ENCODE data around the gene SUMF1.

SUMF1 gene

GRCh38 chr3:4497005-4497692, 30.1 kb upstream of the SUMF1 start:
- DNase-seq, result no peak

GRCh38 chr3:4496087-4496452, 29.0 kb upstream of the SUMF1 start:
- DNase-seq, result no peak

- no peak for DNase-seq
Measured at GRCh38 chr3:4495294-4496086, 28.4 kb upstream of the SUMF1 start.

- DNase-seq, result no peak
Measured at GRCh38 chr3:4494895-4495264, 27.8 kb upstream of the SUMF1 start.

DNA sequence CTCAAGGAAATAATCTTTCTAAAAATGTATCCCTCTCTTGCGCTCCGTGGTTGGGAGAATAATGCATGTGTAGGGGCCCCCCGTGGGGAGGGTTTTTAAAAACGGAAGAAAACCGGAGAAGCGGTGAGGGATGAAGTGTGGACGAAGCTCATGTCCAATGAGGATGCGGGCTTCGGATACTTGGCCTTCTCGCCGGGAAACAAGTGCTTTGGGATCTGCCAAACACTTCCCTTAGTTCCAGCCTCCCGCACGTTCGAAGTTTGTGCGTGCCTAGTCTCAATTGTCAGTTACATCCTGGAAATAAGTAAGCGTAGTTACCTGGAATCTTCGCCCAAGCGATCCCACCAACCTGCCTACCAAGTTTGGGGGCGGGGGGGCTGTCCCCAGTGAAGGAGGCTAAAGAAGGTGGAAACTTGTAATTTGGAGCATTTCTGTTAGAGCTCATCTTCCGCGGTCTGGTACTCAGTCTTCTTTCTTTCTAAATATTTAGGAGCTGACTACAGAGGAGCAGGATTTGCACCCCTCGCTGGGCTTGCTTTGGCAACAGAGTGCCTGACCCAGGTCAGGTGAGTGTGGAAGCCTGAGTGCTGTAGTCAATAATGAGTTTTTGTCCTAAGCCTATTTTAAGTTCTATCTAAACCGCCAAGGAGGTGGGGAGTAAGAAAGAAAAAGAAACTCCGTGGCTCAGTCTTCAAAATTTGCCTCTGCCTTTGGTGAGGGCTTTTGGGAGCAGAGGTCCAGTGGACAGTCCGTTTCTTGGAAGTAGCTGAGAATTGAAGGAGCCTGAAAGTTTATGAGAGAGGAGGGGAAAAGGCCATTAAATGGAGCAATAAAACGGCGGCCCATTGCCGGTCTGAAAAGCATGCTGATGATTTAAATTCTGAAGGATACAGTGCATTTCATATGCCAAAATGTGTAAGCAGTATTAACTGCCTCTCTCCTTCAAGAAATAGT, 27.1 kb upstream of the SUMF1 start:
- DNase-seq, result no peak

GRCh38 chr3:4493014-4493940, 26.2 kb upstream of the SUMF1 start, which contains the start of gene ITPR1:
TSS of gene ITPR1 (plus strand) at chr3:4493348. CDS start at chr3:4516492, 23,144 bp downstream.
- DNase-seq, result peak; percentile 99

GRCh38 chr3:4492208-4493013, 25.3 kb upstream of the SUMF1 start:
- peak; percentile 40 for DNase-seq

GRCh38 chr3:4491855-4492207, 24.8 kb upstream of the SUMF1 start:
- no peak for DNase-seq

- DNase-seq, result no peak
Measured at GRCh38 chr3:4478261-4478660, 11.2 kb upstream of the SUMF1 start.

DNA sequence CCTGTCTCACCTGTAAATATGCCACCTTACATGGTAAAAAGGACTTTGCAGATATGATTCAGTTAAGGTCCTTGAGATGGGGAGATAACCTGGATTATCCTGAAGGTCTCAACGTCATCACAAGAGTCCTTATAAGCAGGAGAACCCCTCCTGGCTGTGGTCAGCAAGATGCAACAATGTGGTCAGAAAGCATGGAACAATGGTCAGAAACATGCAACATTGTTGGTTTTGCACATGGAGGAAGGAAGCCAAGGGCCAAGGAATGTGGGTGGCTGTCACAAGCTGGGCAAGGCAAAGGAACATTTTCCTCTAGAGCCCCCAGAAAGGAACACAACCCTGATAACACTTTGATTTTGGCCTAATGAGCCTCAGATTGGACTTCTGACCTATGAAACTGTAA, 9.4 kb upstream of the SUMF1 start:
- no peak for DNase-seq

GRCh38 chr3:4475804-4476203, 8.7 kb upstream of the SUMF1 start:
- no peak for DNase-seq

DNA sequence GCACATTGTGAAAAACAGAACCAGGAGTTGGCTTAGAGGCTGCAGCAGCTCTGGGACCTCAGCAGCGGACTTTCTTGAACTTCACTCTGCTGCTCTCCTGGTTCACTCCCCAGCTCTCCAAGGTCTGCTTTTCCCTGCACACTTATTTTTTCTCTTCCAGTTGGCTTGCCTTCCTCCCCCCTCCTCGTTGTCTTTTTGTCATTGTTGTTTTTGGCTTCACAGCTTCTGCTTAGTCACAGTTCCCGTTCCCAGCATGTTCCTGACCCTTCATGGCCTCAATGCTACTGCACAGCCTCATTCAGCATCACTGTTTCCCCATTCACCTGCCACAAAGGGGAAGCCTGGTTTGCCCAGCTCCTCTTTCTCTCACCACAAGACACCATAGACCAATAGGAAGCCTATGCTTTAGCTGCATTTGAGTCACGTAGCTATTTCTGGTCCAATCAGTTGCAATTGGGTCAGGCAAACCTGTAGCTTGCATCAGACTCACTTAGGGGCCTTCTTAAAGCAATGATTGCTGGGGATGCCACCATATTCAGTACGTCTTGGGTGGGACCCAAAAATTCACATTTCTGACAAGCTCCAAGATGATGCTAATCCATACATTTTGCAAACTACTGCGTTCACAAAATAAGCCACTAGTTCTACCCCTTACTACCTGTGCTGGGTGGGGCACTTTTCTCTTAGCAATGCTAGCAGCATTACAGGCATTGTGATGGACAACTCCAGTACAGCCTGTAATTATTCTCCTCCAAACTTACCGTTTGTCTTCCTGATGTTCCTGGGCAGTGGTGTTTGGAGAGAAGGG, 7.8 kb upstream of the SUMF1 start:
- DNase-seq, result no peak

DNA sequence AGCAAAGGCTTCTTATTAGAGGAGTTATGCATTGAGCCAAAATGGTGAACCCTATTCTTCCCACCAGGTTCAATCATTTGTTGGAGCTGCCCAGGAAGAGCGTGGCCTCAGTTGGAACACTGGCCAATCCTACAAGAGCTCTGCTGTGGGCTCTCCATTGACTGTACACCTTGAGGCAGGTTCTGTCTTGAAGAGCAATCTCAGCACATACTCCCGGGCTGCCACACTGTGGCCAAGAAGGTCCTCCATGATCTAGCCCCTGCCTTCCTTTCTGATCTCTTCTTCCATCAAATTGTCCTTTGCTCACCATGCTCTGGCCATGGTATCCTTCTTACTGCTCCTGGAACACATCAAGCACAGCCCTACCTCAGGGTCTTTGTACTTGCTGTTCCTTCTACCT, 5.7 kb upstream of the SUMF1 start:
- no peak for DNase-seq

DNA sequence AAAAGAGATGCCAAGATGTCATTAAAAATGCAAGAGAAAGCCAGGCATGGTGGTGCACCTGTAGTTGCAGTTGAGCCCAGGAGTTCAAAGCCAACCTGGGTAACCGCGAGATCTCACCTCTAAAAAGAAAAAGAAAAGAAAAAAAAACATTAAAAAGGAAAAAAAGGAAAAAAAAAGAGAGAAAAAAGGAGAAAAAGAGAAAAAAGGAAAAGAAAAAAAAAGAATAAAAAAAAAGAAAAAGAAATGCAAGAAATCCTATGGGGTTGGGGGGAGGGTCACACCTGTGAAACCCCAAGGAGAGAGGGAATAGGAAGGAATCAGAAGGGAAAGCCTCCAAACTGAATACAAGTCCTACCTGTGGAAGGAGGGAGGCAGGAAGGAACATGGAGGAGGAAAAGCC, 5.2 kb upstream of the SUMF1 start:
- no peak for DNase-seq

DNA sequence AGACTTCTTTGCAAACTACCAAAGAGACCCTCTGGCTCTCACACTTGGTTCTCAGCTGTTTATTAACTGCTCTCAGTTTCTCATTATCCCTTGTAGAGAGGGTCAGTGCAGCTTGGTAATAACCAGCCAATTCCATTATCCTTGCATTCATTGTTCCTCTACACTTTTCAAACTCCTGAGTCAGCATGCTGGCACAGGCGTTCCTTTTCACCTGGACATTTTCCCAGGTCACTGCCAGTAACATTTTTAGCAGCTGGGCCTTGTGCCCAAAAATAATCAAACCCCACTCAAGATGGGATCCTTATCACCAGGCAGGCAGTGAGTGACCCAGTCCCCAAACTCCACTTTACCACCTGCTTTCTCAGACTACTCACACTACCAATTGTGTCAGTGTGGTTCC, 4.8 kb upstream of the SUMF1 start:
- DNase-seq, result no peak

GRCh38 chr3:4467522-4467867, 426 bp upstream of the SUMF1 start:
- DNase-seq, result no peak

DNA sequence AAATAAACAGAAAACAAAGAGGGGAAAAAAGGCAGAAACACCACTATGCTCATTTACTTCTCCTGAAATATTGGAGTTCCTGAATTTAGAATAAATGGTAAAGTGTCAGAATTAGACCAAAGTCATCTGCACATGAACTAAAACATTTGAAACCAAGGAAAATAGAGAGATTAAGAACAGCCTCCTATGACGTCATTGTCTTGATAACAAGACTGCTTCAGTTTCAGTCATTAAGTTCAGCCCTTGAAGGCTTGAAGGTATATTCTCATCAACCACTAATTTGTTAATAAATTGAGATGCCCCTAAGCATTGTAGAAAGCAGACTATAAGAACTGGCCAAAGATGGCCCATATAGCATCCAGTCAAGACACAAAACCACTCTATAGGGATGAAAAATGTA, 2.5 kb downstream of the SUMF1 start:
- DNase-seq, result no peak

DNA sequence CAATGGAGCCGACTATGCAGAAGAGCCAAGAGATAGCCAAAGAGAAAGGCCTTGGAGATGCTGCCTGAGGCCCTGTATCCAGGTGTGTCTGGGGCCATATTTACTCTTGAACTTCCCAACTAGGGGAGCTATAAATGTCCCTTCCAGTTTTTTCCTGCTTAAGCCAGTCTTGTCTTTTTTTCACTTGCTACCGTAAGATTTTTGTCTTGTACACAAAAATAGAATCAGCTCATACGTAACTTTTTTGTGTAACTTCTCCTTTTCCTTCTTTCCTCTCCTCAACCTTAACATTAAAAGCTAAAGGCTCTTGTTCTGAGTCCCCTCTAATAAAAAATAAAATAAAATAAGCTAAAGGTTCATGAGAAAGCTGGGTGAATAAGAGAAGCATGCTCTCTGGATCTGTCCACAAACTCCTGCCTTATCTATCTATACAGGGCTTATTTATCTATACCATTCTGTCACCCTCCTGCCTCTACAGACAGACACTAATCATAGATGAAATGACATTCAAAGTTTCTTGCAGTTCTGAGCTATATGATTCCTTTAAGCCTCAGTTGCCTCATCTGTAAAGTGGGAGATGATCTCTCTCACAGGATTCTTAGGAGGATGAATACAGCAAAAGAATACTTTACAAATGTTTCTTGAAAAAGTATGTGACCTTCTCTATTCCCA, 4.6 kb downstream of the SUMF1 start:
- DNase-seq, result no peak

DNA sequence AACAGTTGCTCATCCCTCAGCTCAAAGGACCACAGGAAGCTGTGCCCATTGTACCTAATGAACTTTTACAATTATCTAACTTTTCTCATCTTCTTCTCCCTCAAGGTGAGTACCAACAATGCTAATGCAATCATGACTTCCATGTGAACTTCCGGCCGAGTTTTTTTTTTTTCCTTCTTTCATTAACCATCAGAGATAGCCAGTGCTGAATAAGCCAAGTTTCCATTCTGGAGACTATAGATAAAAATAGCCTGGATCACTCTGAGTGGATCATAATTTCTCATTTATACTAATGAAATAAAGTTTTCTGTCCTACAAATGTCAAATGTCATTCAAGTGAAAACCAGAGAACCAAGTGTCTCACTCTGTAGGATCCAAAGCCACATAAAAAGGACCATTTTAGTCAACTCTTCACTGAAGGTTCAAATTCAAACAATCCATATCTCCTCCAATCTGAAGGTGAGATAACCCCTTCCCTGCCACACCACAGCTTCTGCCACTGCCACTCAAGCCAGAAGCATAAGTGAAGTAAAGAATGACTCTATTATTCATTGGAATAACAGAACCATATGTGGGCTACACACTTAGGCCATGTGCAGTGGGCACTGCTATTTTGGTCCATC, 5.5 kb downstream of the SUMF1 start:
- DNase-seq, result no peak

DNA sequence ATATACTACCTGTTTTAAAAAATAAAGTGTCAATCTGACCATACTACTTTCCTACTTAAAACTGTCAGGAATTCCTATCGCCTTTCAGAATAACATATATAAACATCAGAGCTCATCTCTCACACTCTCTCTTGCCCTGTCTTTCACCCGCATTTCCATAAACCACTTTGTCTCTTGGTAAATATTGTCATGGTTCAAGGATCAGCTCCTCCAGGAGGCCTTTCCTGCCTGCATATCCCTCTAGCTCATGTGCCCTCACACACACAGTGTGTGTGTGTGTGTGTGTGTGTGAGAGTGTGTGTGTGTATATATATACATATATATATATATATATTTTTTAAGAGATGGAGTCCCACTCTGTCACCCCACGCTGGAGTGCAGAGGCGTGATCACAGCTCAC, 6.7 kb downstream of the SUMF1 start:
- no peak for DNase-seq

All from activated CD4-positive, alpha-beta T cell treated with anti-CD3 and anti-CD28 coated beads, Interleukin-2, amount 50 U/mL, for 1 hour (primary cell).